ENCODE results near the gene LRRC23. TPM values are rescaled to one million over a fixed set of nuclear protein-coding genes. Genes with fewer than 3 reads are reported as not detected.
A peak's percentile ranks its signal among the peaks of the same experiment; 100 is the strongest.
"Not testable (repeated sequence)": the region's sequence is repeated elsewhere in the genome, so short reads cannot be mapped to it uniquely, and the experiment has no call there.

The LRRC23 gene
- 1 to 10 TPM; 6.4 to 7.0 TPM for total RNA-seq

DNA sequence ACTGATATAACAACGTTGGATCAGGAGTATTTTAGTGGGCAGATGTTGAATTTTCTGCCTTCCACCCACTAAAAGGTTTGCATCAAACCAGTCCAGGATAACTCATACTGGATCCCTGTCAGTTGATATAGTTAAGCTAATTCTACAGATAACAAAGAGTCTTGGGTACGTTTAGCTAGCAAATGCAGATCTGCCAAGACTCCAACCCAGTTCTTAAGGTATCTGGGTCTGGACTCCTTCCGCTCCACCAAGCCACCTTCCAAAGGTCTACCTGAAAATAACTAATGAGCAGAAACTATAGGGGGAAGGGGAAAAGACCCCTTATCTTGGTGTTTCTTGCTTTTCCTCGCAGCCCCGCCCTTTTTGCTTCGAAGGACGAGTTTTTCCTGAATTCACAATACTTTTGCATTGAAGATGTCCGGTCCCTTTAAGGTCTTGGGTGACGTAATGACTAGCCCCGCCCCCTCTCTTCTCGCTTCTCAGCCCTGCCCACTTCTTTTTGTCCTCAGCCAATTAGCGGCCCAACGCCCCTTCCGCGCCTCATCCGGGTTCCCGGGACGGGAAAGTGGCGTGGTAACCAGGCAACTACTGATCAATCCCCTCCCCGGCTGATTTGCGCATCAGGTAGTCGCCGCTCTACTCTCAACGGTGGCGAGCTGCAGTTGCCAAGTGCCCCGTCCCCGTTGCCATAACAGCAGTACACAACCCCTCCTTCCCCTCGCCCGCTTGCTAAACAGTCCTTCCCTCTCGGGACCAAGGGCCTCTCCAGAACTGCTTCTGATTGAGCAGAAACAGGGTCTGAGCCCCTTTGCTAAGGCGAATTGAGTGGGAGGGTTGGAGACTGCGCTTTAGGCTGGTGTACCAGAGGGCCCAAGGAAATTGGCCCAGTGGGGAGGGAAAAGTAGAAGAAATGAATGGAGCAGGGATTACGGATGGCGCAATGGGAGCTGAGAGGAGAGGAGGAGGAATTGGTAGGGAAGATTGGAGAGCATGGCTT lies at the start of gene LRRC23:
LRRC23 (plus strand) TSS at position 543 of the 997 bp plus-strand sequence. CDS start 812 bp downstream, outside the sequence.
- peak; percentile 99 for DNase-seq
- POLR2A ChIA-PET: interaction anchor here (0.7 to 1.6 kb wide), 3 partner anchors 32 to 39 kb away, joined by 4 to 6 read pairs (median 4); partner anchors contain the start of genes C12orf57, RNU7-1, SPSB2 and TPI1

GRCh38 chr12:6855322-6855721 lies 49.3 kb upstream of the LRRC23 start:
- Mint-ChIP-seq H3K4me1 (peaks cover 17% of the 10 kb centered on the region), H3K4me3 (no peak overlapping the region), H3K36me3 (ENCODE audit: low read depth) (peaks cover 49% of the 10 kb centered on the region), H3K9me3 (ENCODE audit: low read depth) (no peaks in the 10 kb centered on the region), H3K27ac (no peak overlapping the region), H3K27me3 (no peaks in the 10 kb centered on the region)
- ChIA-PET POLR2A (interaction anchor here (0.8 to 1.2 kb wide), 2 partner anchors 131 to 317 kb away, joined by 3 read pairs; partner anchors contain the start of gene COPS7A), CTCF (interaction anchor here (0.6 to 1.0 kb wide), 6 partner anchors 32 to 171 kb away, joined by 3 to 4 read pairs (median 3); no protein-coding TSS in a partner anchor)
- DNase-seq: no peak
- intact Hi-C loops (cut with DNase I, micrococcal nuclease): no loop called here
- ATAC-seq: no peak

More for the DNA sequence above, at the start of gene LRRC23:
- H3K27me3 Mint-ChIP-seq: no peaks in the 10 kb centered on the region
- ATAC-seq: peak; percentile 97
- CTCF ChIA-PET: interaction anchor here (0.7 to 3.8 kb wide), 7 partner anchors 13 to 737 kb away, joined by 3 to 23 read pairs (median 3); partner anchors contain the start of gene SPSB2
- H3K4me1 Mint-ChIP-seq: peaks cover 14% of the 10 kb centered on the region
- H3K9me3 Mint-ChIP-seq (ENCODE audit: low read depth): no peaks in the 10 kb centered on the region
- H3K27ac Mint-ChIP-seq: no peak within 1 kb of the TSS
- intact Hi-C loops (cut with DNase I, micrococcal nuclease): loop anchor here (1.0 to 5.0 kb wide), 9 partner anchors 13 to 285 kb away; partner anchors contain the start of genes USP5 (in 2 of the 2), COPS7A (in 1 of the 2), EMG1 (in 1 of the 2) and LPCAT3 (in 1 of the 2)
- H3K4me3 Mint-ChIP-seq: no peak within 1 kb of the TSS
- H3K36me3 Mint-ChIP-seq (ENCODE audit: low read depth): no peaks in the 10 kb centered on the region

- ChIA-PET CTCF (interaction anchor here (0.9 to 1.6 kb wide), 2 partner anchors 13 to 23 kb away, joined by 3 to 4 read pairs; no protein-coding TSS in a partner anchor), POLR2A (interaction anchor here (0.7 kb wide), 1 partner anchor 483 kb away, joined by 10 read pairs; no protein-coding TSS in a partner anchor)
- peaks cover 5% of the 10 kb centered on the region for H3K4me1 Mint-ChIP-seq
- no peaks in the 10 kb centered on the region for H3K27me3 Mint-ChIP-seq
- no peaks in the 10 kb centered on the region for H3K9me3 Mint-ChIP-seq (ENCODE audit: low read depth)
- no peak overlapping the region for H3K27ac Mint-ChIP-seq
- intact Hi-C loops (cut with DNase I, micrococcal nuclease): no loop called here
- no peak for ATAC-seq
- peaks cover 67% of the 10 kb centered on the region for H3K36me3 Mint-ChIP-seq (ENCODE audit: low read depth)
- H3K4me3 Mint-ChIP-seq: no peak overlapping the region
- DNase-seq: no peak
Observed at GRCh38 chr12:6858799-6859198, 45.8 kb upstream of the LRRC23 start.

DNA sequence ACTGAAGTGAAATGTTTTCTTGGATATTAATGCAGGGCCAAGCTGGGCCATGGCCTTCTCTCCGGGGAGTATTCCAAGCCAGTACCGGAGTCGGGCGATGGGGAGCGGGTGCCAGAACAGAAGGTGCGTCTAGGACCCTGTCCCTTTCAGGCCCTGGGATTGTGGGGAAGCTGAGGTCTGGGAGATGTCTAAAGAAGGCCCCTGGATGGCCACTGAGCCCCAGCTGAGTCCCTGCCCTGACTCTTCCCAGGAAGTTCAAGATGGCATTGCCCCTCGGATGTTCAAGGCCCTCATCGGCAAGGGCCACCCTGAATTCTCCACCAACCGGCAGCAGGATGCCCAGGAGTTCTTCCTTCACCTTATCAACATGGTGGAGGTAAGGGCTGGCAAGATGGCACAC lies 44.5 kb upstream of the LRRC23 start:
- ChIA-PET CTCF (interaction anchor here (2.3 kb wide), 1 partner anchor 9 kb away, joined by 9 read pairs; no protein-coding TSS in a partner anchor), POLR2A (interaction anchor here (0.5 to 0.7 kb wide), 2 partner anchors 16 to 27 kb away, joined by 3 to 7 read pairs; no protein-coding TSS in a partner anchor)
- H3K27me3 Mint-ChIP-seq: no peaks in the 10 kb centered on the region
- H3K27ac Mint-ChIP-seq: no peak overlapping the region
- intact Hi-C loops (cut with DNase I, micrococcal nuclease): no loop called here
- no peak for DNase-seq
- ATAC-seq: no peak
- peaks cover 67% of the 10 kb centered on the region for H3K36me3 Mint-ChIP-seq (ENCODE audit: low read depth)
- no peak overlapping the region for H3K4me3 Mint-ChIP-seq
- no peaks in the 10 kb centered on the region for H3K4me1 Mint-ChIP-seq
- no peaks in the 10 kb centered on the region for H3K9me3 Mint-ChIP-seq (ENCODE audit: low read depth)

DNA sequence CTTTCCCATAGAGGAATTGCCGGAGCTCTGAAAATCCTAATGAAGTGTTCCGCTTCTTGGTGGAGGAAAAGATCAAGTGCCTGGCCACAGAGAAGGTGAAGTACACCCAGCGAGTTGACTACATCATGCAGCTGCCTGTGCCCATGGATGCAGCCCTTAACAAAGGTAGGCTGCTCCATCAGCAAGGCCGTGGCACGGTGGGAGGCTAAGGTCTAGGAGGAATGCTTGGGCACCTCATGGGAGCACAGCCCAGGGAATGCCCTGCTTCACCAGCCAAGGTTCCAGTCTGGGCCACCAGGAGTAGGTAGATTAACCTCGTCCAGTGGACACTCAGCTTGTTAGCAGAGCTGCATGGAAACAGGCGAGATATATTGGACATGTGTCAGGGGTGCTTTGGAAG lies 43.7 kb upstream of the LRRC23 start:
- ChIA-PET POLR2A (interaction anchor here (1.5 to 1.6 kb wide), 2 partner anchors 8 to 10 kb away, joined by 3 to 7 read pairs; partner anchors contain the start of gene CDCA3), CTCF (interaction anchor here (0.9 to 2.3 kb wide), 4 partner anchors 8 to 25 kb away, joined by 3 to 9 read pairs (median 4); partner anchors contain the start of gene SPSB2)
- Mint-ChIP-seq H3K27me3 (no peaks in the 10 kb centered on the region), H3K4me3 (no peak overlapping the region), H3K36me3 (ENCODE audit: low read depth) (peaks cover 69% of the 10 kb centered on the region), H3K9me3 (ENCODE audit: low read depth) (no peaks in the 10 kb centered on the region), H3K4me1 (no peaks in the 10 kb centered on the region), H3K27ac (no peak overlapping the region)
- intact Hi-C loops (cut with DNase I, micrococcal nuclease): no loop called here
- DNase-seq (no peak), ATAC-seq (no peak)

DNA sequence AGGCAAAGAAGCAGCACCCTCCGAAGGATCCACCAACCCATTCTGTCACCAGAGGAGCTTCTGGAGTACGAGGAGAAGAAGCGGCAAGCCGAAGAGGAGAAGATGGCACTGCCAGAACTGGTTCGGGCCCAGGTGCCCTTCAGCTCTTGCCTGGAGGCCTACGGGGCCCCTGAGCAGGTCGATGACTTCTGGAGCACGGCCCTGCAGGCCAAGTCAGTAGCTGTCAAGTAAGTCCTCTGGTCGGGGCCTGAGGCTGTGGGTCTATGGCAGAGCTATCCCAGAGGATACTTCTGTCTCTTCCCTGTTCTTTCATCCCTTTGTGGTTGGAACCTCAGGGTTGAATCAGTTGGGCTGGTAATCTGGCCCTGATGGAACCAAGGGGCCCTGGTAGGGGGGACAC lies 43.2 kb upstream of the LRRC23 start:
- H3K27ac Mint-ChIP-seq: no peak overlapping the region
- H3K4me1 Mint-ChIP-seq: peaks cover 1% of the 10 kb centered on the region
- H3K36me3 Mint-ChIP-seq (ENCODE audit: low read depth): peaks cover 67% of the 10 kb centered on the region
- POLR2A ChIA-PET: interaction anchor here (1.5 to 1.6 kb wide), 2 partner anchors 9 to 10 kb away, joined by 3 to 7 read pairs; partner anchors contain the start of gene CDCA3
- H3K4me3 Mint-ChIP-seq: no peak overlapping the region
- no peak for ATAC-seq
- H3K27me3 Mint-ChIP-seq: no peaks in the 10 kb centered on the region
- CTCF ChIA-PET: interaction anchor here (0.9 to 2.3 kb wide), 4 partner anchors 8 to 25 kb away, joined by 3 to 9 read pairs (median 4); partner anchors contain the start of gene SPSB2
- DNase-seq: no peak
- intact Hi-C loops (cut with DNase I, micrococcal nuclease): no loop called here
- no peaks in the 10 kb centered on the region for H3K9me3 Mint-ChIP-seq (ENCODE audit: low read depth)

- intact Hi-C loops (cut with DNase I, micrococcal nuclease): no loop called here
- H3K27ac Mint-ChIP-seq: no peak overlapping the region
- no peaks in the 10 kb centered on the region for H3K9me3 Mint-ChIP-seq (ENCODE audit: low read depth)
- ATAC-seq (no peak), DNase-seq (no peak)
- H3K36me3 Mint-ChIP-seq (ENCODE audit: low read depth): peaks cover 58% of the 10 kb centered on the region
- H3K27me3 Mint-ChIP-seq: no peaks in the 10 kb centered on the region
- POLR2A ChIA-PET: no interaction called here
- H3K4me1 Mint-ChIP-seq: peaks cover 7% of the 10 kb centered on the region
- CTCF ChIA-PET: interaction anchor here (0.6 to 1.8 kb wide), 3 partner anchors 10 to 34 kb away, joined by 3 to 7 read pairs (median 3); partner anchors contain the start of gene SPSB2
- no peak overlapping the region for H3K4me3 Mint-ChIP-seq
Observed at GRCh38 chr12:6863033-6863432, 41.6 kb upstream of the LRRC23 start.

- H3K4me1 Mint-ChIP-seq: peaks cover 11% of the 10 kb centered on the region
- no peak overlapping the region for H3K4me3 Mint-ChIP-seq
- H3K36me3 Mint-ChIP-seq (ENCODE audit: low read depth): peaks cover 60% of the 10 kb centered on the region
- ATAC-seq: no peak
- ChIA-PET POLR2A (interaction anchor here (6.8 kb wide), 1 partner anchor 11 kb away, joined by 65 read pairs; the partner anchor contains the start of genes CDCA3 and USP5), CTCF (interaction anchor here (1.3 to 1.8 kb wide), 2 partner anchors 9 to 17 kb away, joined by 3 to 7 read pairs; partner anchors contain the start of gene SPSB2)
- intact Hi-C loops (cut with DNase I, micrococcal nuclease): no loop called here
- H3K9me3 Mint-ChIP-seq (ENCODE audit: low read depth): no peaks in the 10 kb centered on the region
- no peaks in the 10 kb centered on the region for H3K27me3 Mint-ChIP-seq
- no peak overlapping the region for H3K27ac Mint-ChIP-seq
- DNase-seq: no peak
Observed at GRCh38 chr12:6863586-6864321, 40.9 kb upstream of the LRRC23 start.

- not testable (repeated sequence) for H3K27me3 Mint-ChIP-seq; H3K27ac Mint-ChIP-seq; ATAC-seq; H3K9me3 Mint-ChIP-seq (ENCODE audit: low read depth); DNase-seq; H3K4me3 Mint-ChIP-seq
- Mint-ChIP-seq H3K36me3 (ENCODE audit: low read depth) (peaks cover 70% of the 10 kb centered on the region), H3K4me1 (peaks cover 27% of the 10 kb centered on the region)
- POLR2A ChIA-PET: interaction anchor here (6.8 kb wide), 1 partner anchor 13 kb away, joined by 65 read pairs; the partner anchor contains the start of genes CDCA3 and USP5
- CTCF ChIA-PET: interaction anchor here (0.9 to 1.3 kb wide), 2 partner anchors 19 to 295 kb away, joined by 3 read pairs; no protein-coding TSS in a partner anchor
- intact Hi-C loops (cut with DNase I, micrococcal nuclease): loop anchor here in 1 of 2 experiments (5.0 kb wide), 1 partner anchor 37 kb away; the partner anchor contains the start of gene LRRC23
Observed at GRCh38 chr12:6865307-6865706, 39.3 kb upstream of the LRRC23 start.
